SU-DHL-6 (cell line): ENCODE results near the gene PIGL.

ENCODE experiments used
- EZH2phosphoT487 ChIP-seq: fragments of 200-600 bp; sonication (generic), shearing (Covaris generic); conservative IDR thresholded peaks from 2 replicates; pipeline ENCODE4 v1.6.1; 2018; ENCODE audit warnings: mild to moderate bottlenecking, antibody characterized with exemption, low read length, moderate library complexity, mixed read lengths
- TF ChIP-seq, protein P1 (sequence below): fragments of 200-600 bp; sonication (generic); IDR thresholded peaks from one replicate; pipeline ENCODE4 v1.5.1; 2017; ENCODE audit warnings: antibody characterized with exemption, mild to moderate bottlenecking, low read length, moderate library complexity; ENCODE audit not compliant: insufficient read depth, poor library complexity, severe bottlenecking

DNA sequence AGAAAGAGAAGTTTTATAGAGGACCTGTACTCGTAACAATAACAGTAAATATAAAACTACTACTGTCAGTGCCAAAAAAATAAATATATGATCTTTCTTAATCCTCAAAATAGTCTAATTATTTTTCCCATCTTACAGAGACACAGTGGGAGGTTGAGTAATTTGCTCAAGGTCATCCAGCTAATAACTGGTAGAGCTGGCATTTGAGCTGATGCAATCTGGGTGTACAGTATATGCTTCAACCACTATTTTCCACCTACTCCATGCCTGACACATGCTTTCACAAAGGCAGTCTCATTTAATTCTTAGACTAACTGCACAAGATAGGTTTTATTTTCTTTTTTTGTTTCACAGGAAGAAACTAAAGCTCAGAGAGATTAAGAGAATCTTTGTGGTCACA is 33.6 kb downstream of the PIGL start:
- no peak for TF ChIP-seq EZH2phosphoT487
- TF ChIP-seq, protein P1, sequence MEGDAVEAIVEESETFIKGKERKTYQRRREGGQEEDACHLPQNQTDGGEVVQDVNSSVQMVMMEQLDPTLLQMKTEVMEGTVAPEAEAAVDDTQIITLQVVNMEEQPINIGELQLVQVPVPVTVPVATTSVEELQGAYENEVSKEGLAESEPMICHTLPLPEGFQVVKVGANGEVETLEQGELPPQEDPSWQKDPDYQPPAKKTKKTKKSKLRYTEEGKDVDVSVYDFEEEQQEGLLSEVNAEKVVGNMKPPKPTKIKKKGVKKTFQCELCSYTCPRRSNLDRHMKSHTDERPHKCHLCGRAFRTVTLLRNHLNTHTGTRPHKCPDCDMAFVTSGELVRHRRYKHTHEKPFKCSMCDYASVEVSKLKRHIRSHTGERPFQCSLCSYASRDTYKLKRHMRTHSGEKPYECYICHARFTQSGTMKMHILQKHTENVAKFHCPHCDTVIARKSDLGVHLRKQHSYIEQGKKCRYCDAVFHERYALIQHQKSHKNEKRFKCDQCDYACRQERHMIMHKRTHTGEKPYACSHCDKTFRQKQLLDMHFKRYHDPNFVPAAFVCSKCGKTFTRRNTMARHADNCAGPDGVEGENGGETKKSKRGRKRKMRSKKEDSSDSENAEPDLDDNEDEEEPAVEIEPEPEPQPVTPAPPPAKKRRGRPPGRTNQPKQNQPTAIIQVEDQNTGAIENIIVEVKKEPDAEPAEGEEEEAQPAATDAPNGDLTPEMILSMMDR: no peak
